Activated T-helper 2 cell treated with anti-CD3 and anti-CD28 coated beads, Interferon-gamma antibody, Interleukin-2, Interleukin-4, amounts not matched to agents 10 μg/mL and 5 μg/mL and 100 μg/mL, durations not matched to agents 14 hours and 24 hours and 36 hours (primary cell): ENCODE measurements around the gene WDR54. TPM values are rescaled to one million over a fixed set of nuclear protein-coding genes. Genes with fewer than 3 reads are reported as not detected.
A peak's percentile ranks its signal among the peaks of the same experiment; 100 is the strongest.

ENCODE experiments used
- DNase-seq: peaks from one replicate; pipeline ENCODE4 v3.0.0; 2021; ENCODE audit warnings: low spot score
- H3K27ac Mint-ChIP-seq: one replicate; pipeline ENCODE4 v1.8.0; 2021; ENCODE audit warnings: mixed read lengths
- H3K27me3 Mint-ChIP-seq: one replicate; pipeline ENCODE4 v1.8.0; 2021; ENCODE audit warnings: low read depth, mixed read lengths
- H3K36me3 Mint-ChIP-seq: one replicate; pipeline ENCODE4 v1.8.0; 2021; ENCODE audit warnings: low read depth, mixed read lengths
- H3K4me1 Mint-ChIP-seq: one replicate; pipeline ENCODE4 v1.8.0; 2021; ENCODE audit warnings: low read depth, mixed read lengths
- H3K4me3 Mint-ChIP-seq: one replicate; pipeline ENCODE4 v1.8.0; 2021; ENCODE audit warnings: low read depth, mild to moderate bottlenecking, moderate library complexity, mixed read lengths
- H3K9me3 Mint-ChIP-seq: one replicate; pipeline ENCODE4 v1.8.0; 2021; ENCODE audit warnings: mixed read lengths
- intact Hi-C: fragments of 100-400 bp; cut with micrococcal nuclease; formaldehyde crosslinking; loops from one replicate; pipeline ENCODE4 v1.15.1; 2023
- total RNA-seq: library from RNA; stranded (reverse); gene quantifications from 2 replicates; pipeline ENCODE4 v1.2.3, GENCODE V29; 2022

WDR54 gene
- total RNA-seq, 1 donor from 2014 or later: 78.0 TPM

- intact Hi-C loops: no loop called here
- Mint-ChIP-seq H3K9me3 (no peaks in the 10 kb centered on the region), H3K27ac (no peak overlapping the region), H3K36me3 (peaks cover 15% of the 10 kb centered on the region), H3K27me3 (no peaks in the 10 kb centered on the region), H3K4me1 (peaks cover 14% of the 10 kb centered on the region), H3K4me3 (no peak overlapping the region)
- DNase-seq: no peak
These were observed 3.5 kb downstream of the WDR54 start for GRCh38 chr2:74424995-74425406.

- Mint-ChIP-seq H3K4me3 (no peak overlapping the region), H3K9me3 (no peaks in the 10 kb centered on the region), H3K27me3 (no peaks in the 10 kb centered on the region), H3K27ac (no peak overlapping the region), H3K4me1 (peaks cover 9% of the 10 kb centered on the region), H3K36me3 (peaks cover 15% of the 10 kb centered on the region)
- DNase-seq: no peak
- intact Hi-C loops: no loop called here
These were observed 4.0 kb downstream of the WDR54 start for GRCh38 chr2:74425523-74425922.

GRCh38 chr2:74426181-74426758 is 4.7 kb downstream of the WDR54 start:
- no peak overlapping the region for H3K27ac Mint-ChIP-seq
- intact Hi-C loops: no loop called here
- no peak for DNase-seq
- H3K4me3 Mint-ChIP-seq: no peak overlapping the region
- peaks cover 15% of the 10 kb centered on the region for H3K36me3 Mint-ChIP-seq
- H3K9me3 Mint-ChIP-seq: no peaks in the 10 kb centered on the region
- peaks cover 5% of the 10 kb centered on the region for H3K4me1 Mint-ChIP-seq
- H3K27me3 Mint-ChIP-seq: no peaks in the 10 kb centered on the region

GRCh38 chr2:74427551-74427950 is 6.0 kb downstream of the WDR54 start:
- H3K27ac Mint-ChIP-seq: no peak overlapping the region
- peaks cover 4% of the 10 kb centered on the region for H3K4me1 Mint-ChIP-seq
- intact Hi-C loops: no loop called here
- no peaks in the 10 kb centered on the region for H3K27me3 Mint-ChIP-seq
- no peaks in the 10 kb centered on the region for H3K9me3 Mint-ChIP-seq
- H3K4me3 Mint-ChIP-seq: no peak overlapping the region
- no peak for DNase-seq
- H3K36me3 Mint-ChIP-seq: peaks cover 15% of the 10 kb centered on the region

GRCh38 chr2:74428675-74429074 is 7.1 kb downstream of the WDR54 start:
- Mint-ChIP-seq H3K4me3 (no peak overlapping the region), H3K27ac (no peak overlapping the region), H3K36me3 (peaks cover 15% of the 10 kb centered on the region), H3K9me3 (no peaks in the 10 kb centered on the region), H3K4me1 (no peaks in the 10 kb centered on the region), H3K27me3 (no peaks in the 10 kb centered on the region)
- intact Hi-C loops: no loop called here
- DNase-seq: no peak

GRCh38 chr2:74429487-74430451 is 8.2 kb downstream of the WDR54 start:
- Mint-ChIP-seq H3K36me3 (peaks cover 11% of the 10 kb centered on the region), H3K9me3 (no peaks in the 10 kb centered on the region), H3K4me3 (no peak overlapping the region), H3K27me3 (no peaks in the 10 kb centered on the region), H3K4me1 (no peaks in the 10 kb centered on the region), H3K27ac (no peak overlapping the region)
- no peak for DNase-seq
- intact Hi-C loops: no loop called here

GRCh38 chr2:74430502-74430901 is 9.0 kb downstream of the WDR54 start:
- H3K4me3 Mint-ChIP-seq: no peak overlapping the region

GRCh38 chr2:74436111-74436805 is 14.7 kb downstream of the WDR54 start:
- Mint-ChIP-seq H3K36me3 (no peaks in the 10 kb centered on the region), H3K9me3 (no peaks in the 10 kb centered on the region), H3K27me3 (peaks cover 15% of the 10 kb centered on the region), H3K27ac (no peak overlapping the region), H3K4me1 (peaks cover 8% of the 10 kb centered on the region), H3K4me3 (no peak overlapping the region)
- intact Hi-C loops: no loop called here
- DNase-seq: no peak

More at GRCh38 chr2:74430502-74430901, 9.0 kb downstream of the WDR54 start:
- intact Hi-C loops: no loop called here
- Mint-ChIP-seq H3K27me3 (no peaks in the 10 kb centered on the region), H3K9me3 (no peaks in the 10 kb centered on the region), H3K36me3 (peaks cover 4% of the 10 kb centered on the region), H3K4me1 (no peaks in the 10 kb centered on the region), H3K27ac (no peak overlapping the region)
- no peak for DNase-seq

- no peak for DNase-seq
- H3K9me3 Mint-ChIP-seq: no peaks in the 10 kb centered on the region
- H3K36me3 Mint-ChIP-seq: no peaks in the 10 kb centered on the region
- peaks cover 15% of the 10 kb centered on the region for H3K27me3 Mint-ChIP-seq
- no peak overlapping the region for H3K27ac Mint-ChIP-seq
- no peak overlapping the region for H3K4me3 Mint-ChIP-seq
- intact Hi-C loops: no loop called here
- H3K4me1 Mint-ChIP-seq: peaks cover 8% of the 10 kb centered on the region
These were observed 15.5 kb downstream of the WDR54 start for GRCh38 chr2:74436848-74437695.

GRCh38 chr2:74438248-74438647 is 16.7 kb downstream of the WDR54 start:
- Mint-ChIP-seq H3K4me3 (no peak overlapping the region), H3K9me3 (no peaks in the 10 kb centered on the region), H3K27me3 (peaks cover 21% of the 10 kb centered on the region), H3K27ac (no peak overlapping the region), H3K36me3 (no peaks in the 10 kb centered on the region), H3K4me1 (peaks cover 10% of the 10 kb centered on the region)
- no peak for DNase-seq
- intact Hi-C loops: no loop called here

- no peak overlapping the region for H3K27ac Mint-ChIP-seq
- H3K4me1 Mint-ChIP-seq: peaks cover 10% of the 10 kb centered on the region
- intact Hi-C loops: no loop called here
- H3K27me3 Mint-ChIP-seq: peaks cover 27% of the 10 kb centered on the region
- no peaks in the 10 kb centered on the region for H3K9me3 Mint-ChIP-seq
- no peak for DNase-seq
- H3K4me3 Mint-ChIP-seq: no peak overlapping the region
- H3K36me3 Mint-ChIP-seq: no peaks in the 10 kb centered on the region
These were observed 17.8 kb downstream of the WDR54 start for GRCh38 chr2:74439373-74439772.

- intact Hi-C loops: loop anchor here (2.0 kb wide), 1 partner anchor 17 kb away; no protein-coding TSS in a partner anchor
- Mint-ChIP-seq H3K27ac (no peak overlapping the region), H3K4me1 (peaks cover 10% of the 10 kb centered on the region), H3K9me3 (no peaks in the 10 kb centered on the region), H3K27me3 (peaks cover 32% of the 10 kb centered on the region), H3K4me3 (peak overlapping the region; percentile 34), H3K36me3 (no peaks in the 10 kb centered on the region)
- DNase-seq: no peak
These were observed 18.4 kb downstream of the WDR54 start for GRCh38 chr2:74439803-74440377.
